CD14-positive monocyte (primary cell): ENCODE results near the gene EIF3B. TPM values are rescaled to one million over a fixed set of nuclear protein-coding genes. Genes with fewer than 3 reads are reported as not detected.

Source experiments
- DNase-seq, 3 donors: peaks; one replicate each; pipeline ENCODE4 v3.0.0-alpha.2; 2011 to 2022
- H2AFZ ChIP-seq: 2 replicates; pipeline ENCODE4 v1.6.0; 2012; ENCODE audit warnings: mild to moderate bottlenecking, low read depth, low read length, inconsistent platforms; ENCODE audit not compliant: insufficient read depth, poor library complexity, severe bottlenecking
- H3K27ac ChIP-seq, 2 donors: 1 replicate in 1 of 2; 2 replicates in 1 of 2; pipeline ENCODE4 v1.5.1; 2012 to 2013; ENCODE audit warnings: low read length in 2 of 2, control low read depth in 1 of 2, inconsistent platforms in 1 of 2, low read depth in 1 of 2, mild to moderate bottlenecking in 1 of 2
- H3K27me3 ChIP-seq, 2 donors: one replicate each; pipeline versions ENCODE4 v1.6.0 to v1.6.1; 2011 to 2013; ENCODE audit warnings: low read length in 2 of 2; ENCODE audit not compliant: control insufficient read depth in 2 of 2, insufficient read depth in 2 of 2
- H3K36me3 ChIP-seq, 2 donors: replicated peaks in 1 of 2; 1 replicate in 1 of 2; 2 replicates in 1 of 2; pipeline versions ENCODE4 v1.5.1 to v1.6.1; 2012 to 2013; ENCODE audit warnings: low read length in 2 of 2, control low read depth in 1 of 2, inconsistent platforms in 1 of 2, mild to moderate bottlenecking in 1 of 2; ENCODE audit not compliant: insufficient read depth in 2 of 2, control insufficient read depth in 1 of 2
- H3K4me1 ChIP-seq, 2 donors: 1 replicate in 1 of 2; 2 replicates in 1 of 2; pipeline versions ENCODE4 v1.5.1 to v1.6.1; 2012 to 2013; ENCODE audit warnings: low read length in 2 of 2, control low read depth in 1 of 2, inconsistent platforms in 1 of 2, mild to moderate bottlenecking in 1 of 2, moderate library complexity in 1 of 2; ENCODE audit not compliant: insufficient read depth in 2 of 2, control insufficient read depth in 1 of 2
- H3K4me2 ChIP-seq: replicated peaks from 2 replicates; pipeline ENCODE3; 2012; ENCODE audit warnings: low read length, moderate library complexity, mild to moderate bottlenecking; ENCODE audit not compliant: poor library complexity, severe bottlenecking; ENCODE audit errors: extremely low read depth
- H3K4me3 ChIP-seq, 3 experiments: fragments of 200-600 bp in 1 of 3; sonication (generic) in 1 of 3; replicated peaks in 1 of 3; 1 replicate in 2 of 3; 2 replicates in 1 of 3; pipeline ENCODE4 v1.5.1; 2011 to 2013; ENCODE audit warnings: low read length in 3 of 3, mild to moderate bottlenecking in 3 of 3, control low read depth in 2 of 3, low read depth in 2 of 3, inconsistent platforms in 1 of 3, moderate library complexity in 1 of 3
- H3K79me2 ChIP-seq: 2 replicates; pipeline ENCODE4 v1.6.0; 2012; ENCODE audit warnings: mild to moderate bottlenecking, control low read depth, inconsistent platforms, low read length, moderate library complexity; ENCODE audit not compliant: insufficient read depth
- H3K9ac ChIP-seq: 2 replicates; pipeline ENCODE4 v1.6.0; 2017; ENCODE audit warnings: low read length, mild to moderate bottlenecking; ENCODE audit not compliant: insufficient read depth, poor library complexity, severe bottlenecking
- H3K9me3 ChIP-seq, 2 donors: replicated peaks in 1 of 2; 1 replicate in 1 of 2; 2 replicates in 1 of 2; pipeline versions ENCODE4 v1.5.1 to v1.6.1; 2012 to 2013; ENCODE audit warnings: low read length in 2 of 2, control low read depth in 1 of 2; ENCODE audit not compliant: control insufficient read depth in 1 of 2, insufficient read depth in 1 of 2
- H4K20me1 ChIP-seq: 2 replicates; pipeline ENCODE4 v1.6.0; 2012; ENCODE audit warnings: mild to moderate bottlenecking, low read length, control low read depth, moderate library complexity; ENCODE audit not compliant: insufficient read depth
- H3K27ac Mint-ChIP-seq, 7 donors: one replicate each; pipeline ENCODE4 v1.8.0; 2020; ENCODE audit warnings: mild to moderate bottlenecking in 7 of 7, mixed read lengths in 7 of 7, moderate library complexity in 6 of 7, inconsistent platforms in 2 of 7
- H3K27me3 Mint-ChIP-seq, 3 donors: one replicate each; pipeline ENCODE4 v1.8.0; 2021 to 2022; ENCODE audit warnings: low read depth in 3 of 3, mild to moderate bottlenecking in 3 of 3, mixed read lengths in 3 of 3, moderate library complexity in 3 of 3, inconsistent platforms in 1 of 3
- H3K36me3 Mint-ChIP-seq, 2 donors: one replicate each; pipeline ENCODE4 v1.8.0; 2020; ENCODE audit warnings: mixed read lengths in 2 of 2, inconsistent platforms in 1 of 2, mild to moderate bottlenecking in 1 of 2
- H3K4me1 Mint-ChIP-seq: one replicate; pipeline ENCODE4 v1.8.0; 2020; ENCODE audit warnings: mild to moderate bottlenecking, mixed read lengths
- H3K4me3 Mint-ChIP-seq, 2 donors: one replicate each; pipeline ENCODE4 v1.8.0; 2020; ENCODE audit warnings: mild to moderate bottlenecking in 2 of 2, mixed read lengths in 2 of 2, moderate library complexity in 1 of 2
- H3K9me3 Mint-ChIP-seq, 7 donors: one replicate each; pipeline ENCODE4 v1.8.0; 2020 to 2022; ENCODE audit warnings: mixed read lengths in 7 of 7, mild to moderate bottlenecking in 6 of 7, moderate library complexity in 6 of 7, inconsistent platforms in 2 of 7
- WGBS: methylation state at CpG from one replicate; pipeline ENCODE4 v1.1.5; 2013; ENCODE audit warnings: missing lambda C conversion rate; ENCODE audit not compliant: insufficient coverage; 5-methylcytosine and 5-hydroxymethylcytosine counted together
- intact Hi-C, 2 donors: fragments of 100-400 bp; cut with micrococcal nuclease; formaldehyde crosslinking; loops; one replicate each; pipeline versions ENCODE4 v1.15.0 to v1.15.1; 2023
- polyA plus RNA-seq, 3 donors: library from polyadenylated mRNA; depleted of rRNA in 1 of 3; unstranded in 2 of 3; stranded (reverse) in 1 of 3; fragments of 300-500 nt in 2 of 3; fragments of >200 nt in 1 of 3; fragmentation: Illumina TruSeq in 2 of 3; gene quantifications; 1 replicate in 2 of 3; 2 replicates in 1 of 3; pipeline ENCODE4 v1.2.3, GENCODE V29; 2012 to 2021
- TF ChIP-seq, protein P1 (sequence below): fragments of 200-600 bp; IDR thresholded peaks from one replicate; pipeline ENCODE4 v1.8.0; 2022; ENCODE audit warnings: antibody characterized with exemption, mild to moderate bottlenecking

The EIF3B gene
- polyA plus RNA-seq, 3 donors = 46.0 to 89.1 (median 69.2) TPM

- Histone ChIP-seq H3K4me3 (no peak overlapping the region), H3K27me3 (no peaks in the 10 kb centered on the region), H3K79me2 (peaks cover 69% of the 10 kb centered on the region), H3K4me1 (peaks cover 11 to 21% of the 10 kb centered on the region in 2 donors), H3K9ac (no peak overlapping the region), H2AFZ (no peak overlapping the region), H3K36me3 (peaks cover 54 to 84% of the 10 kb centered on the region in 2 donors), H4K20me1 (peaks cover 87% of the 10 kb centered on the region), H3K9me3 (no peaks in the 10 kb centered on the region), H3K4me2 (no peak overlapping the region), H3K27ac (no peak overlapping the region)
- Mint-ChIP-seq H3K9me3 (no peaks in the 10 kb centered on the region), H3K4me1 (peaks cover 27% of the 10 kb centered on the region), H3K36me3 (peaks cover 59 to 74% of the 10 kb centered on the region in 2 donors), H3K27ac (peak overlapping the region in 1 of 7 donors; percentile 63), H3K27me3 (peaks cover 0 to 5% (median 0%) of the 10 kb centered on the region in 3 donors), H3K4me3 (no peak overlapping the region)
- WGBS = no CpG with 5 or more reads among the region's 6 CpGs
- intact Hi-C loops = no loop called here
- no peak for DNase-seq
- TF ChIP-seq, protein P1, sequence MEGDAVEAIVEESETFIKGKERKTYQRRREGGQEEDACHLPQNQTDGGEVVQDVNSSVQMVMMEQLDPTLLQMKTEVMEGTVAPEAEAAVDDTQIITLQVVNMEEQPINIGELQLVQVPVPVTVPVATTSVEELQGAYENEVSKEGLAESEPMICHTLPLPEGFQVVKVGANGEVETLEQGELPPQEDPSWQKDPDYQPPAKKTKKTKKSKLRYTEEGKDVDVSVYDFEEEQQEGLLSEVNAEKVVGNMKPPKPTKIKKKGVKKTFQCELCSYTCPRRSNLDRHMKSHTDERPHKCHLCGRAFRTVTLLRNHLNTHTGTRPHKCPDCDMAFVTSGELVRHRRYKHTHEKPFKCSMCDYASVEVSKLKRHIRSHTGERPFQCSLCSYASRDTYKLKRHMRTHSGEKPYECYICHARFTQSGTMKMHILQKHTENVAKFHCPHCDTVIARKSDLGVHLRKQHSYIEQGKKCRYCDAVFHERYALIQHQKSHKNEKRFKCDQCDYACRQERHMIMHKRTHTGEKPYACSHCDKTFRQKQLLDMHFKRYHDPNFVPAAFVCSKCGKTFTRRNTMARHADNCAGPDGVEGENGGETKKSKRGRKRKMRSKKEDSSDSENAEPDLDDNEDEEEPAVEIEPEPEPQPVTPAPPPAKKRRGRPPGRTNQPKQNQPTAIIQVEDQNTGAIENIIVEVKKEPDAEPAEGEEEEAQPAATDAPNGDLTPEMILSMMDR = no peak
Measured at GRCh38 chr7:2360796-2361195, 6.2 kb downstream of the EIF3B start.

GRCh38 chr7:2362385-2363088, 7.9 kb downstream of the EIF3B start:
- WGBS = 95% methylated on average over 22 of the region's 27 CpGs
- H2AFZ ChIP-seq = no peak overlapping the region
- no peaks in the 10 kb centered on the region for H3K9me3 ChIP-seq
- Mint-ChIP-seq H3K4me1 (peaks cover 12% of the 10 kb centered on the region), H3K27me3 (peaks cover 0 to 5% (median 0%) of the 10 kb centered on the region in 3 donors), H3K9me3 (no peaks in the 10 kb centered on the region), H3K4me3 (no peak overlapping the region), H3K36me3 (peaks cover 75 to 86% of the 10 kb centered on the region in 2 donors), H3K27ac (peak overlapping the region in 1 of 7 donors; percentile 46)
- H3K4me1 ChIP-seq = peaks cover 0 to 6% of the 10 kb centered on the region in 2 donors
- no peak overlapping the region for H3K9ac ChIP-seq
- H3K27me3 ChIP-seq = no peaks in the 10 kb centered on the region
- intact Hi-C loops = no loop called here
- peaks cover 72% of the 10 kb centered on the region for H4K20me1 ChIP-seq
- H3K27ac ChIP-seq = no peak overlapping the region
- no peak overlapping the region for H3K4me3 ChIP-seq
- H3K4me2 ChIP-seq = no peak overlapping the region
- peaks cover 70 to 100% of the 10 kb centered on the region in 2 donors for H3K36me3 ChIP-seq
- TF ChIP-seq, protein P1 = no peak
- DNase-seq = no peak
- peaks cover 52% of the 10 kb centered on the region for H3K79me2 ChIP-seq
